HFFc6 (cell line): Measurements from ENCODE around the gene EIF4E1B. TPM values are rescaled to one million over a fixed set of nuclear protein-coding genes. Genes with fewer than 3 reads are reported as not detected.

Experiments
- DNase-seq: peaks from one replicate; pipeline ENCODE4 v3.0.0-alpha.2; 2018
- H3K27ac Mint-ChIP-seq: 2 replicates; pipeline ENCODE4 v1.8.0; 2020; ENCODE audit warnings: mild to moderate bottlenecking, mixed read lengths
- H3K27me3 Mint-ChIP-seq: 2 replicates; pipeline ENCODE4 v1.8.0; 2021; ENCODE audit warnings: mild to moderate bottlenecking, moderate library complexity, mixed read lengths; ENCODE audit not compliant: insufficient read depth
- H3K36me3 Mint-ChIP-seq: 2 replicates; pipeline ENCODE4 v1.8.0; 2021; ENCODE audit warnings: low read depth, mixed read lengths
- H3K4me1 Mint-ChIP-seq: 2 replicates; pipeline ENCODE4 v1.8.0; 2020; ENCODE audit warnings: low read depth, mixed read lengths
- H3K4me3 Mint-ChIP-seq: 2 replicates; pipeline ENCODE4 v1.8.0; 2020; ENCODE audit warnings: mild to moderate bottlenecking, moderate library complexity, mixed read lengths
- H3K9me3 Mint-ChIP-seq: 2 replicates; pipeline ENCODE4 v1.8.0; 2020; ENCODE audit warnings: mild to moderate bottlenecking, mixed read lengths
- CTCF ChIP-seq: fragments of 200-600 bp; sonication (generic); IDR thresholded peaks from 2 replicates; pipeline ENCODE4 v1.5.0; 2021; ENCODE audit warnings: antibody characterized with exemption, mild to moderate bottlenecking
- total RNA-seq, 6 experiments: library from RNA; stranded (reverse); fragmentation: NEBNext Ultra II Directional; extraction: Animal tissue kit (Norgen Biotek cat#: 25700); gene quantifications; 2 replicates in 1 of 6; 3 replicates in 5 of 6; pipeline ENCODE4 v1.2.3, GENCODE V29; 2021

EIF4E1B gene
- total RNA-seq, 6 experiments from 2014 or later, result not detected

- no peaks in the 10 kb centered on the region for H3K4me1 Mint-ChIP-seq
- TF ChIP-seq CTCF, result no peak
- no peak overlapping the region for H3K4me3 Mint-ChIP-seq
- H3K27ac Mint-ChIP-seq, result no peak overlapping the region
- peaks cover 67% of the 10 kb centered on the region for H3K27me3 Mint-ChIP-seq
- no peak for DNase-seq
- H3K36me3 Mint-ChIP-seq, result peaks cover 6% of the 10 kb centered on the region; the same call in 1 of the 2 replicates
- H3K9me3 Mint-ChIP-seq, result no peaks in the 10 kb centered on the region; the same call in 1 of the 2 replicates
Observed at GRCh38 chr5:176636426-176636825, 6.0 kb downstream of the EIF4E1B start.

- no peaks in the 10 kb centered on the region; the same call in 1 of the 2 replicates for H3K9me3 Mint-ChIP-seq
- H3K27me3 Mint-ChIP-seq, result peaks cover 61% of the 10 kb centered on the region
- no peak for TF ChIP-seq CTCF
- no peak overlapping the region for H3K4me3 Mint-ChIP-seq
- H3K27ac Mint-ChIP-seq, result no peak overlapping the region
- peaks cover 6% of the 10 kb centered on the region; the same call in 1 of the 2 replicates for H3K36me3 Mint-ChIP-seq
- DNase-seq, result no peak
- no peaks in the 10 kb centered on the region for H3K4me1 Mint-ChIP-seq
Observed at GRCh38 chr5:176637556-176637955, 7.1 kb downstream of the EIF4E1B start.

GRCh38 chr5:176638437-176638836 is 8.0 kb downstream of the EIF4E1B start:
- Mint-ChIP-seq H3K9me3 (no peaks in the 10 kb centered on the region; the same call in 1 of the 2 replicates), H3K4me3 (no peak overlapping the region), H3K4me1 (no peaks in the 10 kb centered on the region), H3K36me3 (peaks cover 6% of the 10 kb centered on the region; the same call in 1 of the 2 replicates), H3K27me3 (peaks cover 56% of the 10 kb centered on the region), H3K27ac (no peak overlapping the region)
- DNase-seq, result no peak
- TF ChIP-seq CTCF, result no peak

GRCh38 chr5:176639208-176639607 is 8.7 kb downstream of the EIF4E1B start:
- H3K36me3 Mint-ChIP-seq, result peaks cover 6% of the 10 kb centered on the region; the same call in 1 of the 2 replicates
- no peak overlapping the region for H3K4me3 Mint-ChIP-seq
- H3K27ac Mint-ChIP-seq, result no peak overlapping the region
- no peak for TF ChIP-seq CTCF
- no peaks in the 10 kb centered on the region; the same call in 1 of the 2 replicates for H3K9me3 Mint-ChIP-seq
- no peaks in the 10 kb centered on the region for H3K4me1 Mint-ChIP-seq
- no peak for DNase-seq
- H3K27me3 Mint-ChIP-seq, result peaks cover 48% of the 10 kb centered on the region

GRCh38 chr5:176639981-176640380 is 9.5 kb downstream of the EIF4E1B start:
- TF ChIP-seq CTCF, result no peak
- no peak for DNase-seq
- no peak overlapping the region for H3K4me3 Mint-ChIP-seq
- H3K36me3 Mint-ChIP-seq, result peaks cover 4% of the 10 kb centered on the region; the same call in 1 of the 2 replicates
- H3K27me3 Mint-ChIP-seq, result peaks cover 42% of the 10 kb centered on the region
- H3K9me3 Mint-ChIP-seq, result no peaks in the 10 kb centered on the region; the same call in 1 of the 2 replicates
- no peak overlapping the region for H3K27ac Mint-ChIP-seq
- H3K4me1 Mint-ChIP-seq, result no peaks in the 10 kb centered on the region

- no peaks in the 10 kb centered on the region for H3K36me3 Mint-ChIP-seq
- H3K27ac Mint-ChIP-seq, result no peak overlapping the region
- DNase-seq, result no peak
- peaks cover 38% of the 10 kb centered on the region for H3K27me3 Mint-ChIP-seq
- no peak overlapping the region for H3K4me3 Mint-ChIP-seq
- no peaks in the 10 kb centered on the region for H3K9me3 Mint-ChIP-seq
- no peak for TF ChIP-seq CTCF
- no peaks in the 10 kb centered on the region for H3K4me1 Mint-ChIP-seq
Observed at GRCh38 chr5:176640616-176641015, 10.1 kb downstream of the EIF4E1B start.
